Measurements from ENCODE around the gene RBL1.
"Not testable (repeated sequence)": the region's sequence is repeated elsewhere in the genome, so short reads cannot be mapped to it uniquely, and the experiment has no call there.

Gene RBL1

DNA sequence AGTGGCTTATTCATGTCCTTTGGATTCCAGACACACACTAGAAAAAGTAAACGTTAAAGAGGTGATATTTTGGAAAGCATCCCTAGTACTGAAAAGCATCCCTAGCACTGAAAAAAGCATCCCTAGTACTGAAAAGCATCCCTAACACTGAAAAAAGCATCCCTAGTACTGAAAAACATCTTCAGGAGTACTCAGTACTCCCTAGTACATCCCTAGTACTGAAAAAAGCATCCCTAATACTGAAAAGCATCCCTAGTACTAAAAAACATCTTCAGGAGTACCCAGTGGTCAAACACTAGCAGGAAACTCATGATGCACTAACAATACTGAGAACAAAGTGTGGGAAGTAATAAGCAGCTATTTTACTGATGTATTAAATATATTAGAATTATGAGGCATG is 98.7 kb downstream of the RBL1 start:
- no peak for DNase-seq (ENCODE audit: low read depth)

GRCh38 chr20:36994221-36994620 is 101.6 kb downstream of the RBL1 start:
- not testable (repeated sequence) for DNase-seq (ENCODE audit: low read depth)

DNA sequence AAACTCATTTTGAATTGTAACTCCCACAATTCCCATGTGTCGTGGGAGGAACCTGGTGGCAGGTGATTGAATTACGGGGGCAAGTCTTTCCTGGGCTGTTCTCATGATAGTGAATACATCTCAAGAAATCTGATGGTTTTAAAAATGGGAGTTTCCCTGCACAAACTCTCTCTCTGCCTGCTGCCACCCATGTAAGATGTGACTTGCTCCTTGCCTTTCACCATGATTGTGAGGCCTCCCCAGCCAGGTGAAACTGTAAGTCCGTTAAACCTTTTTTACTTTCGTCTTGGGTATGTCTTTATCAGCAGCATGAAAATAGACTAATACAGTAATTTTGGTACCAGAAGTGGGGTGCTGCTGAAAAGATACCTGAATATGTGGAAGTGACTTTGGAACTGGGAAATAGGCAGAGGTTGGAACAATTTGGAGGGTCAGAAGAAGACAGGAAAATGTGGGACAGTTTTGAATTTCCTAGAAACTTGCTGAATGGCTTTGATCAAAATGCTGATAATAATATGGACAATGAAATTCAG is 102.9 kb downstream of the RBL1 start:
- DNase-seq (ENCODE audit: low read depth): no peak

- no peak for DNase-seq (ENCODE audit: low read depth)
Observed at GRCh38 chr20:36991703-36992102, 104.1 kb downstream of the RBL1 start.

GRCh38 chr20:36989797-36990196 is 106.0 kb downstream of the RBL1 start:
- DNase-seq (ENCODE audit: low read depth): no peak

GRCh38 chr20:36988494-36988966 is 107.3 kb downstream of the RBL1 start:
- peak; percentile 24 for DNase-seq (ENCODE audit: low read depth)

DNA sequence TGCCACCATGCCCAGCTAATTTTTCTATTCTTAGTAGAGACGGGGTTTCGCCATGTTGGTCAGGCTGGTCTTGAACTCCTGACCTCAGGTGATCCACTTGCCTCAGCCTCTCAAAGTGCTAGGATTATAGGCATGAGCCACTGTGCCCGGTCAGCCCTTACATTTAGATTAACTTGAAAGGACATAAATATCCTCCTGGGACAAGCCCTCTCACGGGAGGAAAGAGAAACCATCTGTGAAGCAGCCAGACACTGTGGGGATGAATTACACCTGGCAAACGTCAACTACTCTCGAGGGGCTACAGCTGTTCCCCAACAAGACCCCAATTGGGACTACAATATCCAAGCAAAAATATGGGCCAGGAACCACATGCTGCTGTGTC is 111.5 kb downstream of the RBL1 start:
- DNase-seq (ENCODE audit: low read depth): no peak

DNA sequence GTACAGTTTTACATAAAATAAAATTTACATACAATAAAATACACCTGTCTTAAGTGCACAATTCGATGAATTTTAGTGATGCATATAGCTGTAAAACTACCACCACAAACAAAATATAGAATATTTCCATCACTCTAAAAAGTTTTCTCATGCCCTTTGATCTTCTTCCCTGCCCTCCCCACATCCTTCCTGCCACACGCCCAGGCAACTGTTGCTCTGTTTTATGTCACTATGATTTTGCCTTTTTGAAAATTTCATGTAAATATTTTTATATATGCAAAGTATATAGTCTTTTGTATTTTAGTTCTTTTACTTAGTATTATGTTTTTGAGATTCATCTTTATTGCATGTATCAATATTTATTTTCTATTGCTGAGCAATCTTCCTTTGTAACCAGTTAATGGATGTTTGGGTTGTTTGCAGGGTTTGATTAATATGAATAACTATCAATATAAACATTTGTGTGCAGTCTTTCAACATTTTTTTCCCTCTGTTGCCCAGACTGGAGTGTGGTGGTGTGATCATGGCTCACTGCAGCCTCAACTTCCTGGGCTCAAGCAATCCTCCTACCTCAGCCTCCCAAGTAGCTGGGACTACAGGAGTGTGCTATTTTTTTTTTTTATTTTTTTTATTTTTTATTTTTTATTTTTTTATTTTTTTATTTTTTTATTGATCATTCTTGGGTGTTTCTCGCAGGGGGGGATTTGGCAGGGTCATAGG is 120.5 kb downstream of the RBL1 start:
- DNase-seq (ENCODE audit: low read depth): peak; percentile 73

- DNase-seq (ENCODE audit: low read depth): no peak
Observed at GRCh38 chr20:36974660-36975059, 121.1 kb downstream of the RBL1 start.

DNA sequence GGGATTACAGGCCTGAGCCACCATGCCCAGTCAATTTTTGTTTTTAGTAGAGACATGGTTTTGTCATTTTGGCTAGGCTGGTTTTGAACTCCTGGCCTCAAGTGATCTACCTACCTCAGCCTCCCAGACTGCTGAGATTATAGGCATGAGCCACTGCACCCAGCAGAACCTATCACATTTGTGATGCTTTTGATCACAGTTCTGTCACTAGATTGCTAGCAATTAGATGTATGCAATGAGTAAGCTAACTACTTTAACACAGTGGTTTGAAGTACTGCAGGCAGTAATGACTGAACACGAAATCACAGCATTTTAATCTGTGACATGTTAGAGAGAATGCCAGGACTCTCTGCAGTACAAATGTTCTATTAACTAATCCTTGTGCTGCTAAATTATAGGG is 124.7 kb downstream of the RBL1 start:
- DNase-seq (ENCODE audit: low read depth): no peak

DNA sequence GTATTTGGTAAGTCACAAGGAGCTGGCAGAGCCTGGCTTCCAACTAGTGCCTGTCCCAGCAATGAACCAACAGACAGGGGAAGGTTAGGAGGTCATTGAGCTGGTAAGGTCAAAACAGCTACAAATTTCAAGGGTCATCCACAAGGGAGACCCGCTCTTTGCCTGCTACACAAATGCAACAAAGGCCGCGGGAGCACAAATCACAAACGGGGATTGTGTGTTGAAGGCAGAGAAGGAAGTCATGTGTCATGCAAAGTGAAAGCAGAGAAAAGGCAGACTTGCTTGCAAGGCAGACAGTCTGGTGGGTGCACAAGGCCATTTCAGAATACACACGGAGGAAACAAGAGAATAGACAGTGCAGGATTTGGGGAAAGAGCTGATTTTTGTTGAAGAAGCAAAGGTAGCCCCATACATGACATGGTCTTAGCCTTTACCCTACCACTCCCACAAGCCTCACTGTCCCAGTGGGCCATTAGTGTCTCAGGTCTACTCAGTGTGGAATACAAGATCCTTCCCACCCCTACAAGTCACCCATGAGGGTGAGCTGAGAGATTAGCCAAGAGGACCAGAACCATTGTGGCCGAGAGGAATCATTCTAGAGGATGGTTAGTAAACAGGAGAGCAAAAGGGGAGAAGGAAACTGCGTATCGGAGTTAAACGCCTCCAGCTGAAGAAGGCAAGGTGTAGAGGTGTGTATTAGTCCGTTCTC is 126.2 kb downstream of the RBL1 start:
- DNase-seq (ENCODE audit: low read depth): no peak

DNA sequence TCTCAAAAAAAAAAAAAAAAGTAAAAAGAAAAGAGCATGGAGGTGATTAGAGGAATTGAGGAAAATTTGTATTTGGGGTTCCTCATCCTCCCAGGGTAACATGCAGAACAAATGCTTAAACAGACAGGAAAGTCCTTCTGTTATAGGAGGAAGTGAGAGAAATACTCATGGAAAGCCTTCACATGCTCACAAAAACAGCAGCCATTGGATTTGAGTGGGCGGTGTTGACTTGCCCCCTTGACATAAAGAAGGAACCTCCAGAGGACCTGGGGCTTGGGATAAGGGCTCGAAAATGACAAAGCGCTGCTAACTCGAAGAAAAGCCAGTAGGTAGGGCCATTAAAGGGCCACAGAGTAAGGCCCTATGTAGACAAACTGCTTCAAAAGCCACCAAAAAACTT is 126.7 kb downstream of the RBL1 start:
- DNase-seq (ENCODE audit: low read depth): no peak

- no peak for DNase-seq (ENCODE audit: low read depth)
Observed at GRCh38 chr20:36967636-36968035, 128.2 kb downstream of the RBL1 start.

GRCh38 chr20:36966965-36967364 is 128.8 kb downstream of the RBL1 start:
- not testable (repeated sequence) for DNase-seq (ENCODE audit: low read depth)

GRCh38 chr20:36962354-36962941 is 133.3 kb downstream of the RBL1 start:
- DNase-seq (ENCODE audit: low read depth): not testable (repeated sequence)

GRCh38 chr20:36959242-36959641 is 136.6 kb downstream of the RBL1 start:
- no peak for DNase-seq (ENCODE audit: low read depth)

- DNase-seq (ENCODE audit: low read depth): no peak
Observed at GRCh38 chr20:36957875-36958667, 137.7 kb downstream of the RBL1 start.

DNA sequence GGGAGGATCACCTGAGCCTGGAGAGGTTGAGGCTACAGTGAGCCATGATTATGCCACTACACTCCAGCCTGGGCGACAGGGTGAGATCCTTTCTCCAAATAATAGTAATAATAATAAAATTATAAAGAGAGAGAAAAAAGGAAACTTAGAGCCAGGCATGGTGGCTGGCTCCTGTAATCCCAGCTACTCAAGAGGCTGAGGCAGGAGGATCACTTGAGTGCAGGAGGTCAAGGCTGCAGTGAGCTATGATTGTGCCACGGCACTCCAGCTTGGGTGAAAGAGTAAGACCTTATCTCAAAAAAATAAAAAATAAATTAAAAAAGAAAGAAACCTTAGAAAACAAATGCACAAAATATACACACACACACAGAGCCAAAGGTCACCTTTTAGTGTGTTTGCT is 139.1 kb downstream of the RBL1 start:
- DNase-seq (ENCODE audit: low read depth): no peak

DNA sequence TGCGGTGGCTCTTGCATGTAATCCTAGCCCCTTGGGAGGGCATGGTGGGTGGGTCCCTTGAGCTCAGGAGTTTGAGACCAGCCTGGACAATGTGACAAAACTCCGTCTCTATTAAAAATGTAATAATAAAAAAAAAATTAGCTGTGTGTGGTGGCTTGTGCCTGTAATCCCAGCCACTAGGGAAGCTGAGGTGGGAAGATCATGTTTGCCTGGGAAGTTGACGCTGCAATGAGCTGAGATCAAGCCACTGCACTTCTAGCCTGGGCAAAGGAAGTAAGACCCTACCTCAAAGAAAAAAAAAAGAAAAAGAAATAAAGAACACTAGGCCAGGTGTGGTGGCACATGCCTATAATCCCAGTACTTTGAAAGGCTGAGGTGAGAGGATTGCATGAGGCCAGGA is 139.8 kb downstream of the RBL1 start:
- DNase-seq (ENCODE audit: low read depth): no peak

DNA sequence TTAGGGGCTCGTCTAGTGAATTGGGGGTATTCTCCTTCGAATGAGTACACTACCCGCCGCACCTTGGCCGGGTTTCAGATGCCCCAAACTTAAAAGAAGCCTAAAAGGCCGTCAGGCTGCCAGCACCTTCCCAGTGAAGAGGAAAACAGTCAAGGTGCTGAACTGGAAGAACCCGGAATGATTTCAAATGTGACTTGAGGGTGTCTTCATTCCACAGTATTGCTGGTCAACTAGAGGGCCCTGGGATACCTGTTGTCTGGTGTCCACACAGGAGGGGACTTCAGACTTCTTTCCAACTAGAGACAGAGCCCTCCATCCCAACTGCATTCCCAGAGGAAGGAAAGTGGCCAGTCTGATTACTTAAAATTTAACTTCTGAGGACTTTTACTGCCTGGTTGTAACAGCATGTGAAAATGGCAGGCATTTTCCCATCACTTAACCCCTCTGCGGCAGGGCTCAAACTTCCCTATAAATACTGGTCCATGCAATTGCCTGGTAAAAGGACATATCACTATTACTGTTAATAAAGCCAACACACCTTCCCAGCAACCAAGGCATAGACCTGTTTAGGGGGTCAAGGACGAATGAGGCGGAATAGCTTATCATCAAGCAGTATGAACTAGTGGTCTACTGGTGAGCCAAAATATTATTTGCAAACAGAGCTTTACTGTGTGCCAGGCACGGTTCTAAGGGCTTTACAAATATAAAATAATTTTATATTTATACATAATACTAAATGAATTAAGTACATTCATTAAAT is 143.6 kb downstream of the RBL1 start:
- no peak for DNase-seq (ENCODE audit: low read depth)

Measured in T follicular helper cell (primary cell).